Spleen (tissue), 11 donors: ENCODE data around the gene NECTIN1. TPM values are rescaled to one million over a fixed set of nuclear protein-coding genes. Genes with fewer than 3 reads are reported as not detected.

ENCODE experiments used
- DNase-seq: peaks from one replicate; pipeline ENCODE4 v3.0.0-alpha.2; 2020
- H3K27ac ChIP-seq, 8 donors: fragments of 200-600 bp; sonication (generic) in 7 of 8; 1 replicate in 4 of 8; 2 replicates in 4 of 8; pipeline versions ENCODE4 v1.5.0 to v1.8.0; 2016 to 2021; ENCODE audit warnings: inconsistent platforms in 4 of 8, mild to moderate bottlenecking in 4 of 8, moderate library complexity in 1 of 8
- H3K27me3 ChIP-seq, 7 donors: fragments of 200-600 bp; sonication (generic) in 6 of 7; replicated peaks in 1 of 7; 1 replicate in 4 of 7; 2 replicates in 3 of 7; pipeline versions ENCODE4 v1.5.0 to v1.8.0; 2016 to 2021; ENCODE audit warnings: inconsistent platforms in 3 of 7, mild to moderate bottlenecking in 1 of 7
- H3K36me3 ChIP-seq, 6 donors: fragments of 200-600 bp; sonication (generic) in 5 of 6; 1 replicate in 4 of 6; 2 replicates in 2 of 6; pipeline versions ENCODE4 v1.5.0 to v1.8.0; 2016 to 2021; ENCODE audit warnings: inconsistent platforms in 2 of 6
- H3K4me1 ChIP-seq, 6 donors: fragments of 200-600 bp; sonication (generic) in 5 of 6; 1 replicate in 3 of 6; 2 replicates in 3 of 6; pipeline versions ENCODE4 v1.5.0 to v1.8.0; 2016 to 2021; ENCODE audit warnings: inconsistent platforms in 3 of 6
- H3K4me3 ChIP-seq, 8 donors: fragments of 200-600 bp; sonication (generic) in 7 of 8; 1 replicate in 4 of 8; 2 replicates in 4 of 8; pipeline versions ENCODE4 v1.5.0 to v1.8.0; 2016 to 2021; ENCODE audit warnings: inconsistent platforms in 4 of 8, mild to moderate bottlenecking in 4 of 8, moderate library complexity in 2 of 8
- H3K9me3 ChIP-seq, 8 donors: fragments of 200-600 bp; sonication (generic) in 7 of 8; 1 replicate in 4 of 8; 2 replicates in 4 of 8; pipeline versions ENCODE4 v1.5.0 to v1.8.0; 2016 to 2021; ENCODE audit warnings: inconsistent platforms in 4 of 8
- POLR2A ChIP-seq, 3 donors: fragments of 450-650 bp; IDR thresholded peaks; one replicate each; pipeline ENCODE4 v1.5.1; 2017; ENCODE audit warnings: antibody characterized with exemption in 3 of 3, mild to moderate bottlenecking in 1 of 3
- POLR2AphosphoS5 ChIP-seq, 3 donors: sonication (generic); formaldehyde crosslinking; IDR thresholded peaks; one replicate each; pipeline ENCODE4 v1.5.1; 2017; ENCODE audit warnings: antibody characterized with exemption in 3 of 3
- WGBS, 5 donors: extraction: QIAGEN DNeasy Blood & Tissue Kit in 3 of 5; methylation state at CpG; one replicate each; pipeline versions ENCODE4 v1.1.5 to v1.1.7; 2013 to 2018; 5-methylcytosine and 5-hydroxymethylcytosine counted together
- intact Hi-C: fragments of 100-400 bp; cut with DNase I; formaldehyde crosslinking; loops from one replicate; pipeline ENCODE4 v1.15.0; 2023; ENCODE audit warnings: low total_unique reads
- polyA plus RNA-seq, 3 donors: library from polyadenylated mRNA; stranded (reverse); fragments of 200-250 nt; gene quantifications; one replicate each; pipeline ENCODE4 v1.2.1, GENCODE V29; 2013
- total RNA-seq, 7 donors: library from RNA; depleted of rRNA in 3 of 7; stranded (reverse); fragments of >200 nt in 3 of 7; fragmentation: NEBNext Ultra II Directional in 4 of 7; extraction: Animal tissue kit (Norgen Biotek cat#: 25700) in 4 of 7; gene quantifications; one replicate each; pipeline versions ENCODE4 v1.1.0 to v1.2.1, GENCODE V29; 2016 to 2021
- TF ChIP-seq, protein P1 (sequence below), 11 experiments: fragments of 200-600 bp in 7 of 11; fragments of 450-650 bp in 4 of 11; sonication (generic) in 4 of 11; IDR thresholded peaks in 8 of 11; conservative IDR thresholded peaks in 3 of 11; 1 replicate in 7 of 11; 2 replicates in 4 of 11; pipeline versions ENCODE4 v1.4.0 to v1.8.0; 2016 to 2021; ENCODE audit warnings: antibody characterized with exemption in 11 of 11, inconsistent platforms in 4 of 11, mild to moderate bottlenecking in 1 of 11
- donor health status: healthy with polysubstance abuse.
- donor health status: DM: no; HTN: no; CAD: no; lungs with moderate emphysema.
- donor health status: DM: no; HTN: no; CAD: no.
- donor health status: Bipolar disorder and iron deficiency.
- donor health status: healthy.
- donor health status: DM: no; HTN: no; CAD: no.
- donor health status: DM: yes; HTN: yes; CAD: no.

NECTIN1 gene
- total and polyA plus RNA-seq, 10 donors, result 0.67 to 16.2 (median 5.8) TPM

DNA sequence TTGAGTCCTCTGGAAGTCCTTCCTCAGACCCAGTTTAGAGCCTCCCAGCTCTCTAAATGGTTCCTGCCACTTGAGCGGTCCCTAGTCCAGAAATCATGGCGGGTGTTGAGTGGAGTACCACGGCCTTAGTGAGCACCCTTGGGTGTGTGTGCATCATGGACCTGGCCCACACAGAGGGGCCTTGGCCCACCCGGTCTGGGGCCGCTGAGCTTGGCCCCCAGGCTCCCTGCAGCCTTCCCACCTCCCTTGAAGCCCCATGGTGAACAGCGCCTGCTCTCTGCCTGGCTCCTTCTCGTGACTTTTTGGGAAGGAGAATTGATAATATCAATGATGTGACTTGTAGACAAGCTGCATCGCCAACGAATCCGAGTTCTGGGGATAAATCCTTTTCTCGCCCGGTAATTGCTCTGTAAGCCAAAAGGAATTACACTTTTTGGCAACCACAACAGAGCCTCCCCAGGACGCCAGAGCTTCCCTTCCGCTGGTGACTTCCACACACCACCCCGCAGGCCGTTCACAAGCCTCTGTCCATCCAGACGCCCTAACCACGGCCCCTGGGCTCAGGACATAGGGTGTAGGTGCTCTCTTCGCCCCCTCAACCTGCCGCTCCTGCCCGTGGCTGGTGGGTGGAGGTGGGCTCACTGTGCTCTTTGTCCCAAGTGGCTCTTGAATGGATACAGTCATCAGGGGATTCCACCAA is 93.8 kb downstream of the NECTIN1 start:
- no peak overlapping the region for H3K27ac ChIP-seq
- no peak for DNase-seq

DNA sequence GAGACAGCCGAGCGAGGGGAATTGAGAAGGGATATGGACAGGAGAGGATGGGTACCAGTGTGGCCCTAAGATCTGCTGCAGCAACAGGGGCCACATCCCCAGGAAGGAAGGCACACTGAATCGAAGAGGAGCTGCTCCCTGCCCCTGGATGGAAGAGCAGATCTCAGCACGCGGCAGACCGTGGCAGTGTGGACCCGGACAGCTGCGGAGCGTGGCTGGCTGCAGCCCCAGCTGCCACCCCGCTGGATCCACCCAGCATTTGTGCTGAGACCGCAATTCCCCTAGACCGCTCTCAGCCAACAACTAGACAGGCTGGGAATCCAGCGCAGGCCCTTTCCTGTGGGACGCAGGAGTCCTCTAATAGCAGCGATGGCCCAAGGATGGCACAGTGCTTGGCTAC is 94.7 kb downstream of the NECTIN1 start:
- Histone ChIP-seq H3K27me3 (peaks cover 0 to 23% (median 0%) of the 10 kb centered on the region in 7 donors), H3K27ac (no peak overlapping the region), H3K4me1 (no peaks in the 10 kb centered on the region), H3K4me3 (no peak overlapping the region), H3K36me3 (no peaks in the 10 kb centered on the region), H3K9me3 (no peaks in the 10 kb centered on the region)
- DNase-seq, result no peak
- WGBS, 5 donors, result 77 to 92% (median 87%) methylated on average over 13 to 15 of the region's 15 CpGs
- TF ChIP-seq POLR2A (IDR thresholded peaks at IDR 0.05), result no peak
- TF ChIP-seq, protein P1, sequence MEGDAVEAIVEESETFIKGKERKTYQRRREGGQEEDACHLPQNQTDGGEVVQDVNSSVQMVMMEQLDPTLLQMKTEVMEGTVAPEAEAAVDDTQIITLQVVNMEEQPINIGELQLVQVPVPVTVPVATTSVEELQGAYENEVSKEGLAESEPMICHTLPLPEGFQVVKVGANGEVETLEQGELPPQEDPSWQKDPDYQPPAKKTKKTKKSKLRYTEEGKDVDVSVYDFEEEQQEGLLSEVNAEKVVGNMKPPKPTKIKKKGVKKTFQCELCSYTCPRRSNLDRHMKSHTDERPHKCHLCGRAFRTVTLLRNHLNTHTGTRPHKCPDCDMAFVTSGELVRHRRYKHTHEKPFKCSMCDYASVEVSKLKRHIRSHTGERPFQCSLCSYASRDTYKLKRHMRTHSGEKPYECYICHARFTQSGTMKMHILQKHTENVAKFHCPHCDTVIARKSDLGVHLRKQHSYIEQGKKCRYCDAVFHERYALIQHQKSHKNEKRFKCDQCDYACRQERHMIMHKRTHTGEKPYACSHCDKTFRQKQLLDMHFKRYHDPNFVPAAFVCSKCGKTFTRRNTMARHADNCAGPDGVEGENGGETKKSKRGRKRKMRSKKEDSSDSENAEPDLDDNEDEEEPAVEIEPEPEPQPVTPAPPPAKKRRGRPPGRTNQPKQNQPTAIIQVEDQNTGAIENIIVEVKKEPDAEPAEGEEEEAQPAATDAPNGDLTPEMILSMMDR (IDR thresholded peaks at IDR 0.05 in 8 of 11, conservative IDR thresholded peaks at IDR 0.05 in 3 of 11), result no peak
- no peak for TF ChIP-seq POLR2AphosphoS5 (IDR thresholded peaks at IDR 0.05)
- intact Hi-C loops, result no loop called here

More for the DNA sequence above, 93.8 kb downstream of the NECTIN1 start:
- 79 to 93% (median 87%) methylated on average over 19 to 21 of the region's 21 CpGs for WGBS, 5 donors
- H3K36me3 ChIP-seq, result no peaks in the 10 kb centered on the region
- peaks cover 0 to 23% (median 0%) of the 10 kb centered on the region in 7 donors for H3K27me3 ChIP-seq
- H3K4me3 ChIP-seq, result no peak overlapping the region
- no peaks in the 10 kb centered on the region for H3K9me3 ChIP-seq
- no peaks in the 10 kb centered on the region for H3K4me1 ChIP-seq
- TF ChIP-seq, protein P1 (IDR thresholded peaks at IDR 0.05 in 8 of 11, conservative IDR thresholded peaks at IDR 0.05 in 3 of 11), result no peak
- no peak for TF ChIP-seq POLR2A (IDR thresholded peaks at IDR 0.05)
- no peak for TF ChIP-seq POLR2AphosphoS5 (IDR thresholded peaks at IDR 0.05)
- intact Hi-C loops, result no loop called here

DNA sequence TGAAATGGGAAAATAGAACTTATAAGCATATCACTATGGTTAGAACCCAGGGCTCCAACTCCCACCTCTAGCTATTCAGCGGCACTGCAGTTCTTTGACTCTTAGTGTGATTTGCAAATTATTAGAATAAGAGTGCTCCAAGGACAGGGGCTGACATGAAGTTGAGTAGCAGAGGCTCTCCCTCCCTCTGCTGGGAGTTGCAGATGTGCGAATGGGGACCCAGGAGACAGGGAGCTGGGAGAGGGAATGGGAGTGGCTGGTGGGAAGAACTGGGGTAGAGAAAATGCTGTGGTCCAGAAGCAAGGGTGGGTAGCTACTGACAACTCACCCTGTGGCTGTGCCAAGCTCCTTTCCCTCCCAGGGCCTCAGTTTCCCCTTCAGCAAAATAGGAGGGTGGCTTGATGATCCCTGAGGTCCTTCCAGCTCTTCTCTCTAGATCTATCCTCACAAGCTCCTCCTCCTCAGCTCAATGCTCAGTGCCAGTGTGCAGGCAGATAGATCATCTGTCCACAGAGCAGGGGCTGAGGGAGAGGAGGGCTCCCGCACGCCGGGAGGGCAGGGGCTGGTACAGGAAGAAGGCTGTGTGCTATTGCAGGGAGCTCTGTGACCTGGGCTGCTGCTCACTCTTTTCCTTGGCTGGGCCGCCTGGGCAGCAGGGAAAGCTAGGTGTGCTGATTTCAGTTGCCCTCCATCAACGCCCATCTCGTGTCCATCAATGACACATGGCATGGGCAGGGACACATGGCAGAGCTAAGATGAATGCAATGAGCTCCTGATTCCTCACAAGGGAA is 99.0 kb downstream of the NECTIN1 start:
- no peak for DNase-seq
- intact Hi-C loops, result no loop called here
- Histone ChIP-seq H3K4me1 (no peaks in the 10 kb centered on the region), H3K36me3 (no peaks in the 10 kb centered on the region), H3K4me3 (no peak overlapping the region), H3K9me3 (no peaks in the 10 kb centered on the region), H3K27ac (no peak overlapping the region), H3K27me3 (peaks cover 0 to 47% (median 0%) of the 10 kb centered on the region in 7 donors)
- 54 to 90% (median 70%) methylated on average over 7 to 8 of the region's 8 CpGs for WGBS, 5 donors
- no peak for TF ChIP-seq POLR2A (IDR thresholded peaks at IDR 0.05)
- TF ChIP-seq POLR2AphosphoS5 (IDR thresholded peaks at IDR 0.05), result no peak
- TF ChIP-seq, protein P1 (IDR thresholded peaks at IDR 0.05 in 8 of 11, conservative IDR thresholded peaks at IDR 0.05 in 3 of 11), result no peak

DNA sequence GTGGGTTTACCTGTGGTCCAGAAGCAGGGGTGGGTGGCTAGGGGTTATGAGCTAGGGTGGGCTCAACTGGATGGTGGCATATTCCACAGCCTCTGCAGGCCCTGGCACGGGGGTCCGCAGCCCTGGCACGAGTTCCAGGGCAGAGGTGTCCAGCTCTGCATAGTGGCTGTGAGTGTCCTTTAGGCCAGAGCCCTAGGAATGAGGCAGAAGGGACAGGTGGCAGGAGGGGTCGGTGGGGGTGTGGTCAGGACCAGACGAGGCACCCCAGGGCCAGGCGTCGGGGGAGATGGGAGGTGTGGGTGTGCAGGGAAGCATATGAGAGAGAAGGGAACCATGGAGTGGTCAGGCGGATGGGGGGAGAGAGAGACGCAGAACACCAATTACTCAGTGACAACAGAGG is 99.9 kb downstream of the NECTIN1 start:
- intact Hi-C loops, result no loop called here
- TF ChIP-seq POLR2A (IDR thresholded peaks at IDR 0.05) (no peak), POLR2AphosphoS5 (IDR thresholded peaks at IDR 0.05) (no peak)
- TF ChIP-seq, protein P1 (IDR thresholded peaks at IDR 0.05 in 8 of 11, conservative IDR thresholded peaks at IDR 0.05 in 3 of 11), result no peak
- DNase-seq, result no peak

More for the DNA sequence above, 99.9 kb downstream of the NECTIN1 start:
- Histone ChIP-seq H3K27me3 (peaks cover 0 to 57% (median 3%) of the 10 kb centered on the region in 7 donors), H3K4me3 (no peak overlapping the region), H3K4me1 (no peaks in the 10 kb centered on the region), H3K27ac (no peak overlapping the region), H3K36me3 (no peaks in the 10 kb centered on the region), H3K9me3 (no peaks in the 10 kb centered on the region)
- 76 to 86% (median 78%) methylated on average over 8 of the region's 9 CpGs for WGBS, 5 donors
